Esophagus squamous epithelium (tissue), 4 donors: ENCODE measurements around the gene PRAME.

Experiments used
- POLR2A ChIP-seq, 4 donors: fragments of 450-650 bp; IDR thresholded peaks; one replicate each; pipeline ENCODE4 v1.6.1; 2017; ENCODE audit warnings: antibody characterized with exemption in 4 of 4, mild to moderate bottlenecking in 4 of 4, moderate library complexity in 3 of 4
- TF ChIP-seq, protein P1 (sequence below), 6 experiments: fragments of 450-650 bp in 4 of 6; fragments of 200-600 bp in 2 of 6; sonication (generic) in 2 of 6; IDR thresholded peaks; one replicate each; pipeline ENCODE4 v1.5.1; 2016 to 2019; ENCODE audit warnings: antibody characterized with exemption in 6 of 6, mild to moderate bottlenecking in 4 of 6, moderate library complexity in 4 of 6

- TF ChIP-seq, protein P1, sequence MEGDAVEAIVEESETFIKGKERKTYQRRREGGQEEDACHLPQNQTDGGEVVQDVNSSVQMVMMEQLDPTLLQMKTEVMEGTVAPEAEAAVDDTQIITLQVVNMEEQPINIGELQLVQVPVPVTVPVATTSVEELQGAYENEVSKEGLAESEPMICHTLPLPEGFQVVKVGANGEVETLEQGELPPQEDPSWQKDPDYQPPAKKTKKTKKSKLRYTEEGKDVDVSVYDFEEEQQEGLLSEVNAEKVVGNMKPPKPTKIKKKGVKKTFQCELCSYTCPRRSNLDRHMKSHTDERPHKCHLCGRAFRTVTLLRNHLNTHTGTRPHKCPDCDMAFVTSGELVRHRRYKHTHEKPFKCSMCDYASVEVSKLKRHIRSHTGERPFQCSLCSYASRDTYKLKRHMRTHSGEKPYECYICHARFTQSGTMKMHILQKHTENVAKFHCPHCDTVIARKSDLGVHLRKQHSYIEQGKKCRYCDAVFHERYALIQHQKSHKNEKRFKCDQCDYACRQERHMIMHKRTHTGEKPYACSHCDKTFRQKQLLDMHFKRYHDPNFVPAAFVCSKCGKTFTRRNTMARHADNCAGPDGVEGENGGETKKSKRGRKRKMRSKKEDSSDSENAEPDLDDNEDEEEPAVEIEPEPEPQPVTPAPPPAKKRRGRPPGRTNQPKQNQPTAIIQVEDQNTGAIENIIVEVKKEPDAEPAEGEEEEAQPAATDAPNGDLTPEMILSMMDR (IDR thresholded peaks at IDR 0.05): no peak
- TF ChIP-seq POLR2A (IDR thresholded peaks at IDR 0.05): no peak
Measured at GRCh38 chr22:22523494-22523893, 35.6 kb downstream of the PRAME start.
